HCT116 (cell line): ENCODE data around the gene MUC20. TPM values are rescaled to one million over a fixed set of nuclear protein-coding genes. Genes with fewer than 3 reads are reported as not detected.
"Not testable (repeated sequence)": the region's sequence is repeated elsewhere in the genome, so short reads cannot be mapped to it uniquely, and the experiment has no call there.

Source experiments
- ATAC-seq: fragments of 200-7000 bp; cut with Tn5 transposase; 2 replicates; pipeline ENCODE4 v1.9.1; 2020; ENCODE audit warnings: mild to moderate bottlenecking, moderate library complexity
- BruUV-seq: library from RNA; stranded (reverse); fragments of 400-500 nt; replicated peaks from 2 replicates; lab custom pipeline; 2021; lab: Mats Ljungman, UMichigan
- CTCF ChIA-PET: fragments of 300-600 bp; sonication (Branson Sonifier 250); formaldehyde crosslinking; loops from one replicate; lab custom pipeline; 2021; ENCODE audit warnings: antibody characterized with exemption; lab: Charles Lee
- POLR2A ChIA-PET: fragments of 300-600, 350-600 bp; sonication (Branson Sonifier 250); formaldehyde crosslinking; loops from one replicate; lab custom pipeline; 2021; ENCODE audit warnings: antibody characterized with exemption; lab: Charles Lee
- RAD21 ChIA-PET, 2 experiments: fragments of 300-600 bp; sonication (Branson Sonifier 250); formaldehyde crosslinking; loops; one replicate each; lab custom pipeline; 2023; ENCODE audit warnings: low total read pairs in 2 of 2; ENCODE audit not compliant: uncharacterized antibody in 2 of 2, unreplicated experiment in 2 of 2, low non-redundant PET in 1 of 2; lab: Charles Lee
- DNase-seq: peaks from one replicate; pipeline ENCODE4 v3.0.0-alpha.2; 2010; ENCODE audit warnings: low read depth, low spot score
- H2AFZ ChIP-seq: fragments of 200-600 bp; shearing (Covaris generic), sonication (generic); 2 replicates; pipeline ENCODE4 v1.6.1; 2017; ENCODE audit warnings: low read depth, mixed run types, mixed read lengths, antibody characterized with exemption, low read length; ENCODE audit not compliant: poor library complexity, severe bottlenecking
- H3K27ac ChIP-seq: 2 replicates; pipeline ENCODE4 v1.5.1; 2012; ENCODE audit warnings: low read depth, low read length
- H3K27me3 ChIP-seq: fragments of 200-600 bp; sonication (generic); 2 replicates; pipeline ENCODE4 v1.6.1; 2016; ENCODE audit warnings: mixed run types, low read length, mixed read lengths; ENCODE audit not compliant: insufficient read depth
- H3K36me3 ChIP-seq, 2 experiments: fragments of 200-500 bp in 1 of 2; fragments of 200-600 bp in 1 of 2; sonication (Bioruptor generic) in 1 of 2; sonication (generic) in 1 of 2; 2 replicates each; pipeline versions ENCODE4 v1.5.1 to v1.6.1; 2014 to 2016; ENCODE audit warnings: low read length in 2 of 2, inconsistent platforms in 1 of 2, mixed read lengths in 1 of 2, mixed run types in 1 of 2; ENCODE audit not compliant: insufficient read depth in 2 of 2, control insufficient read depth in 1 of 2
- H3K4me1 ChIP-seq, 2 experiments: fragments of 200-600 bp in 1 of 2; sonication (generic) in 1 of 2; 2 replicates each; pipeline versions ENCODE4 v1.5.1 to v1.6.1; 2012 to 2017; ENCODE audit warnings: low read length in 2 of 2, inconsistent platforms in 1 of 2, mild to moderate bottlenecking in 1 of 2, mixed read lengths in 1 of 2, mixed run types in 1 of 2, moderate library complexity in 1 of 2; ENCODE audit not compliant: insufficient read depth in 2 of 2, control insufficient read depth in 1 of 2
- H3K4me2 ChIP-seq: fragments of 200-600 bp; sonication (generic); 2 replicates; pipeline ENCODE4 v1.6.1; 2017; ENCODE audit warnings: mixed run types, low read length, mixed read lengths
- H3K4me3 ChIP-seq, 2 experiments: fragments of 200-600 bp in 1 of 2; sonication (generic) in 1 of 2; replicated peaks in 1 of 2; 2 replicates each; pipeline ENCODE4 v1.5.1; 2011 to 2016; ENCODE audit warnings: low read length in 2 of 2, control low read depth in 1 of 2, low read depth in 1 of 2, mild to moderate bottlenecking in 1 of 2, mixed read lengths in 1 of 2, mixed run types in 1 of 2
- H3K79me2 ChIP-seq: fragments of 200-600 bp; sonication (generic); 2 replicates; pipeline ENCODE4 v1.6.1; 2017; ENCODE audit warnings: mild to moderate bottlenecking, mixed run types, low read length, moderate library complexity, mixed read lengths; ENCODE audit not compliant: insufficient read depth
- H3K9ac ChIP-seq: fragments of 200-600 bp; sonication (generic); 2 replicates; pipeline ENCODE4 v1.6.1; 2016; ENCODE audit warnings: low read length, mixed read lengths
- H3K9me2 ChIP-seq: fragments of 200-600 bp; sonication (generic), shearing (Covaris generic); 2 replicates; pipeline ENCODE4 v1.6.1; 2017; ENCODE audit warnings: mixed run types, mild to moderate bottlenecking, moderate library complexity; ENCODE audit not compliant: insufficient read depth
- H3K9me3 ChIP-seq, 2 experiments: fragments of 200-500 bp in 1 of 2; fragments of 200-600 bp in 1 of 2; sonication (Bioruptor generic) in 1 of 2; sonication (generic) in 1 of 2; 2 replicates each; pipeline ENCODE4 v1.6.1; 2014 to 2017; ENCODE audit warnings: low read length in 2 of 2, mixed read lengths in 2 of 2, inconsistent platforms in 1 of 2, low read depth in 1 of 2, mild to moderate bottlenecking in 1 of 2, mixed run types in 1 of 2, moderate library complexity in 1 of 2; ENCODE audit not compliant: control insufficient read depth in 1 of 2, insufficient read depth in 1 of 2
- H4K20me1 ChIP-seq: fragments of 200-600 bp; sonication (generic), shearing (Covaris generic); 2 replicates; pipeline ENCODE4 v1.6.1; 2017; ENCODE audit warnings: mixed run types, mild to moderate bottlenecking, moderate library complexity; ENCODE audit not compliant: insufficient read depth
- FOSL1 ChIP-seq: IDR thresholded peaks from 2 replicates; pipeline ENCODE4 v1.6.1; 2012; ENCODE audit warnings: low read depth
- SP1 ChIP-seq: IDR thresholded peaks from 2 replicates; pipeline ENCODE4 v1.6.1; 2012; ENCODE audit warnings: low read depth
- intact Hi-C: fragments of 100-400 bp; cut with micrococcal nuclease; formaldehyde crosslinking; loops from 2 replicates; pipeline ENCODE4 v1.10.0; 2022
- total RNA-seq: library from RNA; stranded (reverse); gene quantifications from one replicate; pipeline ENCODE4 v1.2.1, GENCODE V29; 2021; ENCODE audit not compliant: unreplicated experiment
- TF ChIP-seq, protein P1 (sequence below): IDR thresholded peaks from 2 replicates; pipeline ENCODE4 v1.6.1; 2011; ENCODE audit warnings: mild to moderate bottlenecking, low read length, moderate library complexity; ENCODE audit not compliant: insufficient replicate concordance; ENCODE audit errors: extremely low read depth

The MUC20 gene
- total RNA-seq, 1 experiment from 2014 or later = 2.4 TPM

GRCh38 chr3:195718477-195718984, 2.2 kb upstream of the MUC20 start:
- CTCF ChIA-PET = interaction anchor here (1.3 kb wide), 1 partner anchor 196 kb away, joined by 3 read pairs; no protein-coding TSS in a partner anchor
- Histone ChIP-seq H3K27ac (no peak overlapping the region), H3K4me2 (no peak overlapping the region), H3K36me3 (no peaks in the 10 kb centered on the region), H3K9ac (no peak overlapping the region), H2AFZ (no peak overlapping the region), H3K79me2 (no peaks in the 10 kb centered on the region), H4K20me1 (no peaks in the 10 kb centered on the region), H3K9me2 (no peaks in the 10 kb centered on the region), H3K27me3 (no peaks in the 10 kb centered on the region), H3K9me3 (no peaks in the 10 kb centered on the region), H3K4me1 (peaks cover 31 to 50% of the 10 kb centered on the region in 2 experiments), H3K4me3 (no peak overlapping the region)
- intact Hi-C loops = no loop called here
- no TSS peak for BruUV-seq
- DNase-seq (no peak), ATAC-seq (no peak)
- TF ChIP-seq, protein P1, sequence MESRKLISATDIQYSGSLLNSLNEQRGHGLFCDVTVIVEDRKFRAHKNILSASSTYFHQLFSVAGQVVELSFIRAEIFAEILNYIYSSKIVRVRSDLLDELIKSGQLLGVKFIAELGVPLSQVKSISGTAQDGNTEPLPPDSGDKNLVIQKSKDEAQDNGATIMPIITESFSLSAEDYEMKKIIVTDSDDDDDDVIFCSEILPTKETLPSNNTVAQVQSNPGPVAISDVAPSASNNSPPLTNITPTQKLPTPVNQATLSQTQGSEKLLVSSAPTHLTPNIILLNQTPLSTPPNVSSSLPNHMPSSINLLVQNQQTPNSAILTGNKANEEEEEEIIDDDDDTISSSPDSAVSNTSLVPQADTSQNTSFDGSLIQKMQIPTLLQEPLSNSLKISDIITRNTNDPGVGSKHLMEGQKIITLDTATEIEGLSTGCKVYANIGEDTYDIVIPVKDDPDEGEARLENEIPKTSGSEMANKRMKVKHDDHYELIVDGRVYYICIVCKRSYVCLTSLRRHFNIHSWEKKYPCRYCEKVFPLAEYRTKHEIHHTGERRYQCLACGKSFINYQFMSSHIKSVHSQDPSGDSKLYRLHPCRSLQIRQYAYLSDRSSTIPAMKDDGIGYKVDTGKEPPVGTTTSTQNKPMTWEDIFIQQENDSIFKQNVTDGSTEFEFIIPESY = no peak
- TF ChIP-seq SP1 (no peak), FOSL1 (no peak)
- POLR2A ChIA-PET = no interaction called here
- RAD21 ChIA-PET = no interaction called here

GRCh38 chr3:195719514-195720254, 1.1 kb upstream of the MUC20 start:
- not testable (repeated sequence) for H3K9me3 ChIP-seq, H3K27ac ChIP-seq, H3K79me2 ChIP-seq, H3K9ac ChIP-seq, H3K4me3 ChIP-seq, H3K9me2 ChIP-seq, H3K27me3 ChIP-seq, DNase-seq, H2AFZ ChIP-seq, ATAC-seq, H3K36me3 ChIP-seq, H4K20me1 ChIP-seq, BruUV-seq
- intact Hi-C loops = loop anchor here (5.0 kb wide), 1 partner anchor 102 kb away; no protein-coding TSS in a partner anchor
- ChIA-PET POLR2A (interaction anchor here (0.8 kb wide), 1 partner anchor 17 kb away, joined by 4 read pairs; no protein-coding TSS in a partner anchor), RAD21 (interaction anchor here in 1 of 2 experiments (0.7 kb wide), 1 partner anchor 134 kb away, joined by 4 read pairs; no protein-coding TSS in a partner anchor), CTCF (interaction anchor here (1.3 kb wide), 1 partner anchor 195 kb away, joined by 3 read pairs; no protein-coding TSS in a partner anchor)
- Histone ChIP-seq H3K4me2 (peak overlapping the region; percentile 9; the same call in 1 of the 2 replicates), H3K4me1 (peaks cover 31 to 50% of the 10 kb centered on the region in 2 experiments)

DNA sequence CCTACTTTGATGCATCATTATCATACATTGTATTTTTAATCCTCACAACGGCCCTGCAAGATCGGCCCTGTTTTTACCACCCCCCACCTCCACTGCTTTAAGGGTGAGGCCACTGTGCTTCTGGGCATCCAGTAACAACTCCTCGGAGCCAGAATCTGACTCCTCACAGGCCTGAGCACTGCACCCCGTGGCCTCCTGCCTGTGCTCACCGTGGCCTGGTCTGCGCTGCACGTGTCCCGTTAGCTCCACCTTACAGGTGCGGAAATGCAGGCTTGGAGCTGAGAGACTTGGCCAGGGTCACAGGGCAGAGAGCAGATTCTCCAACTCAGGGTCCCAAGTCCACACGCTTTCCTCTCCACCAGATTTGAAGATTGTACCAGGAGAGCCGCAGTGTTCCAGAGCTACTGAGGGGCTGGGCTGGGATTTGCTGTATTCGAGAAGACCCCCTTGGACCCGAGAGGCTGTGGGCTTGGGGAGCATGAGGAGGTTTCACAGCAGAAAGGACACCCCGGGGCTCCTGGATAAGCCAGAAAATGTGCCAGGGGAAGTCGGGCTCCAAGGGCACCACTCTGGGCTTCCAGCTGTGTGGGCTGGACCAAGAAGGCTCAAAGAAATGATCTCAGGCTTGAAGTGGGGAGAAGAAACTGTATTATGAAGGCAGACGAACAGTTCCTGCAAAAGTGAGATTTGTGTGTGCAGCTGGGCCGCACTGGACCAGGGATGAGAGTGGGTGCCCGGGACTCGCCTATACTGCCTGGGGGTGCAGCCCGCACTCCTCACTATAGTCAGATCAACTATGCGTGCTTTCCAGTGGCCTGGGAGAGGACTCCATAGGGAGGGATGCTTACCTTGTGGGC, 1.6 kb downstream of the MUC20 start:
- H3K27ac ChIP-seq, ATAC-seq, H3K4me2 ChIP-seq, H3K27me3 ChIP-seq, H4K20me1 ChIP-seq, BruUV-seq, H3K9me2 ChIP-seq, H3K9me3 ChIP-seq, H2AFZ ChIP-seq, POLR2A ChIA-PET, RAD21 ChIA-PET, H3K36me3 ChIP-seq, H3K4me3 ChIP-seq, CTCF ChIA-PET, DNase-seq, H3K79me2 ChIP-seq, H3K9ac ChIP-seq: not testable (repeated sequence)
- intact Hi-C loops = loop anchor here (5.0 kb wide), 1 partner anchor 105 kb away; no protein-coding TSS in a partner anchor
- peaks cover 12 to 27% of the 10 kb centered on the region in 2 experiments for H3K4me1 ChIP-seq
